HEK293T (cell line): ENCODE results near the gene SLC25A33.
A peak's percentile ranks its signal among the peaks of the same experiment; 100 is the strongest.

Experiments
- CTCF ChIA-PET: fragments of 350-600 bp; formaldehyde crosslinking; extraction: SDS; loops from one replicate; lab custom pipeline; 2021; ENCODE audit warnings: antibody characterized with exemption, inconsistent platforms; lab: Yijun Ruan, JAX
- POLR2A ChIA-PET: fragments of 350-600 bp; formaldehyde crosslinking; extraction: SDS; loops from one replicate; lab custom pipeline; 2020; ENCODE audit warnings: antibody characterized with exemption, inconsistent platforms; lab: Yijun Ruan, JAX
- DNase-seq: peaks from one replicate; pipeline ENCODE4 v3.0.0; 2012; ENCODE audit warnings: mixed read lengths; ENCODE audit errors: extremely low spot score
- ARNT ChIP-seq: fragments of 450-650 bp; IDR thresholded peaks from 2 replicates; pipeline ENCODE4 v1.6.1; 2017; ENCODE audit warnings: mild to moderate bottlenecking
- BHLHE40 ChIP-seq: fragments of 450-650 bp; IDR thresholded peaks from 2 replicates; pipeline ENCODE4 v1.6.1; 2016; ENCODE audit warnings: mild to moderate bottlenecking, moderate library complexity, borderline replicate concordance
- CTBP1 ChIP-seq: fragments of 450-650 bp; IDR thresholded peaks from 2 replicates; pipeline ENCODE4 v1.6.1; 2016; ENCODE audit warnings: borderline replicate concordance
- ELF4 ChIP-seq: fragments of 450-650 bp; IDR thresholded peaks from 2 replicates; pipeline ENCODE4 v1.6.1; 2017; ENCODE audit warnings: antibody characterized with exemption
- FOXA1 ChIP-seq: fragments of 450-650 bp; IDR thresholded peaks from 2 replicates; pipeline ENCODE4 v1.6.1; 2016; ENCODE audit warnings: mild to moderate bottlenecking
- FOXK2 ChIP-seq: fragments of 450-650 bp; IDR thresholded peaks from 2 replicates; pipeline ENCODE4 v1.6.1; 2016; ENCODE audit warnings: mild to moderate bottlenecking
- FOXM1 ChIP-seq: fragments of 450-650 bp; IDR thresholded peaks from 2 replicates; pipeline ENCODE4 v1.6.1; 2017; ENCODE audit warnings: mild to moderate bottlenecking, borderline replicate concordance
- HDGF ChIP-seq: fragments of 450-650 bp; IDR thresholded peaks from 2 replicates; pipeline ENCODE4 v1.6.1; 2017; ENCODE audit warnings: antibody characterized with exemption, borderline replicate concordance
- L3MBTL2 ChIP-seq: fragments of 450-650 bp; conservative IDR thresholded peaks from 2 replicates; pipeline ENCODE4 v1.6.1; 2016; ENCODE audit warnings: mild to moderate bottlenecking
- LEF1 ChIP-seq: fragments of 450-650 bp; IDR thresholded peaks from 2 replicates; pipeline ENCODE4 v1.6.1; 2017; ENCODE audit warnings: mild to moderate bottlenecking, borderline replicate concordance
- NFRKB ChIP-seq: fragments of 450-650 bp; IDR thresholded peaks from 2 replicates; pipeline ENCODE4 v1.6.1; 2016; ENCODE audit warnings: mild to moderate bottlenecking, moderate library complexity
- SP1 ChIP-seq: fragments of 450-650 bp; IDR thresholded peaks from 2 replicates; pipeline ENCODE4 v1.6.1; 2017
- SUZ12 ChIP-seq: fragments of 450-650 bp; IDR thresholded peaks from 2 replicates; pipeline ENCODE4 v1.6.1; 2016; ENCODE audit warnings: mild to moderate bottlenecking
- TARDBP ChIP-seq: fragments of 450-650 bp; IDR thresholded peaks from 2 replicates; pipeline ENCODE4 v1.6.1; 2016
- ZNF384 ChIP-seq: fragments of 450-650 bp; IDR thresholded peaks from 2 replicates; pipeline ENCODE4 v1.6.1; 2016
- TF ChIP-seq, protein P1 (sequence below): fragments of 450-650 bp; IDR thresholded peaks from 2 replicates; pipeline ENCODE4 v1.6.1; 2016

SLC25A33 gene

GRCh38 chr1:9593147-9593491, 53.9 kb downstream of the SLC25A33 start:
- DNase-seq, result no peak
- ChIA-PET CTCF (interaction anchor here (1.4 kb wide), 1 partner anchor 23 kb away, joined by 4 read pairs; no protein-coding TSS in a partner anchor), POLR2A (interaction anchor here (0.8 to 1.3 kb wide), 3 partner anchors 24 to 54 kb away, joined by 3 to 5 read pairs (median 4); partner anchors contain the start of gene SLC25A33)
- no peak for TF ChIP-seq FOXM1
- TF ChIP-seq FOXA1, result no peak
- TF ChIP-seq, protein P1, sequence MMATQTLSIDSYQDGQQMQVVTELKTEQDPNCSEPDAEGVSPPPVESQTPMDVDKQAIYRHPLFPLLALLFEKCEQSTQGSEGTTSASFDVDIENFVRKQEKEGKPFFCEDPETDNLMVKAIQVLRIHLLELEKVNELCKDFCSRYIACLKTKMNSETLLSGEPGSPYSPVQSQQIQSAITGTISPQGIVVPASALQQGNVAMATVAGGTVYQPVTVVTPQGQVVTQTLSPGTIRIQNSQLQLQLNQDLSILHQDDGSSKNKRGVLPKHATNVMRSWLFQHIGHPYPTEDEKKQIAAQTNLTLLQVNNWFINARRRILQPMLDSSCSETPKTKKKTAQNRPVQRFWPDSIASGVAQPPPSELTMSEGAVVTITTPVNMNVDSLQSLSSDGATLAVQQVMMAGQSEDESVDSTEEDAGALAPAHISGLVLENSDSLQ, result no peak
- TF ChIP-seq SP1, result no peak
- no peak for TF ChIP-seq L3MBTL2
- no peak for TF ChIP-seq HDGF
- TF ChIP-seq BHLHE40, result no peak
- TF ChIP-seq TARDBP, result no peak
- no peak for TF ChIP-seq FOXK2
- TF ChIP-seq ZNF384, result no peak
- no peak for TF ChIP-seq LEF1
- TF ChIP-seq NFRKB, result no peak
- no peak for TF ChIP-seq ELF4
- TF ChIP-seq CTBP1, result no peak
- TF ChIP-seq SUZ12, result no peak
- no peak for TF ChIP-seq ARNT

DNA sequence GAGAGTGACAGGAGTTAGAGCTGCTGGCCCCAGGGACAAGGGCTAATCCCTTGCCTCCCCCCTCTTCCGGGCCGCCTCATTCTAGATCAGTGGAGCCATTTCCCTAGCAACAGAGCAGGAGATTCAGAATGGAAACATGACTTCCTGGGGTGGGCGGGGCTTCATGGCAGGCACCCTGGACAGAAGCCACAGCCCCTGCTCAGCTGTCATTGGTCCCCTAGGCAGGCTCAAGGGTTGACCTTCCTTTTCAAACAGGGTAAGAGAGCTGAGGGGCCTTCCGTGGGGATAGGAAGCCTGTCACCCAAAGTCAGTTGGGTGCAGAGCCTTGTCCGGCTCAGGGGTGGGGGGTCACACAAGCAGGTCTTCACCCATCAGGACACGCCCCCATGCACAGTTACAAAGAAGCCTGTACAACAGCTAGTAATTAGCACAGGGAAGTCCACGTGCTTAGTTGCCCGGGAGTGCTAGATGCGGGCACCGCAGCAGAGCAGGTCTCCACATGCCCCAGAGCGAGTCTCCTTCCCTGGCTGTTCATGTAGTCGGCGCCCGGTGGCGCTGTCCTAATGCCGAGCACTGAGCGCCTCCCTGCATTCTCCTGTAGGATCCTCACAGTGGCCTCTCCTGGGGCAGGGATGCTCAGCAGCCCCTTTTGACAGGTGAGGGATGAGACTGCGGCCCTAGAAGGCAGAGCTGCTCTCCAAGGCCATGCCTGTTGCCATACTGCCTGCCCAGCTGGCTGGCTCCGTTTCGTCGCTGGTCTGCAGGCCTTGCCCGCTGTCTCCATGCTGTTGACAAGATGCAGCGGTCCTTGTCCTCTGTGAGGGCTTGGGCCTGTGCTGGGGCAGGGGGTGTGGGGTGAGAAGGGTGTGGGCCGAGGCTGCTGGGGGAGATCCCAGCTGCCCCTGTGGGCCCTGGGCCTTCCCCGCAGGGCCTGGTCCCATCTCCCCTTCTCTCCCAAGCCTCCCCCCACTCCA, 54.5 kb downstream of the SLC25A33 start:
- DNase-seq, result peak; percentile 59
- TF ChIP-seq, protein P1, result peak; percentile 16; the same call in 1 of the 2 replicates
- no peak for TF ChIP-seq NFRKB
- ChIA-PET CTCF (interaction anchor here (1.4 kb wide), 1 partner anchor 22 kb away, joined by 4 read pairs; no protein-coding TSS in a partner anchor), POLR2A (interaction anchor here (1.3 kb wide), 1 partner anchor 24 kb away, joined by 3 read pairs; no protein-coding TSS in a partner anchor)

- CTCF ChIA-PET, result no interaction called here
- no peak for DNase-seq
- POLR2A ChIA-PET, result no interaction called here
- no peak for TF ChIP-seq SUZ12
- no peak for TF ChIP-seq NFRKB
- TF ChIP-seq CTBP1, result no peak
- TF ChIP-seq LEF1, result no peak
- TF ChIP-seq FOXK2, result no peak
- no peak for TF ChIP-seq ARNT
- TF ChIP-seq ELF4, result no peak
- no peak for TF ChIP-seq SP1
- TF ChIP-seq L3MBTL2, result no peak
- no peak for TF ChIP-seq FOXM1
These were observed 55.3 kb downstream of the SLC25A33 start for GRCh38 chr1:9594471-9595155.

DNA sequence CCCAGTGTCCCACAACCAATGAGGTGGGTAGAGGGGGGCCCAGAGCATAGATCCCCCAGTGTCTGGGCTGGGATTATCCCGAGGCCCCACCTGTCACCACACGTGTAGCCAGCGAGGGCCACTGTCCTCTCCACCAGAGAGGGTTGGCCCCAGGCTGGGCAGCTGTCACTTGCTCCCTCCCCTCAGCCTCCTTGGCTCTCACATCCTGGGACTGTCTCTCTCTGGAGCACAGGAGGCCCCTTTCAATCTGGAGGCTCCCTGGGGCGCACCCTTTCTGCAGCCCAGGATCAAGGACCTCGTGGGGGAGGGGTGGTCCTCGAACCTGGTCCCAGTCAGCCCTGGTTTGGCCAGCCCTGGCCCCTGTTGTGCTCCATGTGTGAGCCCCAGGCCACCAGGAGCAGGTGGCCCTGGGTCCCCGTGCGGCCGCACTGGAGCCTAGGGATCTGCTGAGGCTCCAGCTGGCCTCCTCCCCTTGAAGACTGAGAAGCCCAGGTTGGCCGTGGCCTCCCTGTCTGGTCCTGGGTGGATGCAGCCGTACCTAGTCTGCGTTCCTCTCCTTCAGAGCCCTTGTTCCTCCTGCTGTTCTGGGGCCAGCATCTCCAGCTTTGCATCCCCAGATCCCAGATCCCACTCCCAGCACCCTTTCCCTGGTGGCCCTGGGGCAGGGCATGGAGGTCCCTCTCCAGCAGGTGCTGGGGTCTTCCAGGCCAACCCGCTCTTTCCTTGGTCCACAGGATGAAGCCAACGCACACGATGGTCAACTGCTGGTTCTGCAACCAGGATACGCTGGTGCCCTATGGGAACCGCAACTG, 56.1 kb downstream of the SLC25A33 start:
- DNase-seq, result no peak
- ChIA-PET CTCF (no interaction called here), POLR2A (no interaction called here)
- no peak for TF ChIP-seq SUZ12
- no peak for TF ChIP-seq BHLHE40
- TF ChIP-seq L3MBTL2, result no peak
- TF ChIP-seq FOXK2, result no peak
- TF ChIP-seq ZNF384, result no peak
- TF ChIP-seq CTBP1, result no peak
- no peak for TF ChIP-seq ARNT
- TF ChIP-seq LEF1, result no peak
- TF ChIP-seq FOXM1, result no peak
- no peak for TF ChIP-seq FOXA1
- TF ChIP-seq, protein P1, result no peak
- no peak for TF ChIP-seq TARDBP

DNA sequence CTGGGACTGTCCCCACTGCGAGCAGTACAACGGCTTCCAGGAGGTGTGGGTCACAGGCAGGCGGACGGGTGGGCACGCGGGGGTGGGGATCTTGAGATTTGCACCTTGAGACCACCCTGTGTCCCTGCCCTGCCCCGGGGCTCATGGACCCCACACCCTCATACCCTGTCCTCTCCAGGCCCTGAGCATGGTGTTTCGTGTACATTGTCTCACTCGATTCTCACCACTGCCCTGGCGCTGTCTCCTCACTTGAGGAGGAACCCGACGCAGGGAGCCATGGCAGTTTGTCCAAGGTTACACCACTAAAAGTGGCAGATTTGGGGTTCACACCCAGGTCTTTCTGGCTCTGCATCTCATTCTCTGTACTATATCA, 56.7 kb downstream of the SLC25A33 start:
- CTCF ChIA-PET, result no interaction called here
- TF ChIP-seq HDGF (no peak), NFRKB (no peak), TARDBP (no peak), FOXA1 (no peak), LEF1 (no peak), ZNF384 (no peak), FOXK2 (no peak), SP1 (no peak), ARNT (no peak), CTBP1 (no peak), BHLHE40 (no peak)
- TF ChIP-seq, protein P1, result no peak
- POLR2A ChIA-PET, result no interaction called here
- DNase-seq, result no peak
